SK-N-SH treated with all-trans-retinoic acid at 6 μM for 48 hours (cell line): ENCODE results near the gene APCDD1L.

Experiments used
- TCF4 ChIP-seq: fragments of 250-450 bp; sonication (Bioruptor Pico); IDR thresholded peaks from 2 replicates; pipeline ENCODE4 v1.8.0; 2021; ENCODE audit warnings: mild to moderate bottlenecking, moderate library complexity, borderline replicate concordance
- ZC3H10 ChIP-seq: fragments of 250-450 bp; sonication (Bioruptor Pico); IDR thresholded peaks from 2 replicates; pipeline ENCODE4 v1.5.1; 2021; ENCODE audit warnings: mild to moderate bottlenecking, moderate library complexity

GRCh38 chr20:58482416-58482815, 32.8 kb downstream of the APCDD1L start:
- TF ChIP-seq ZC3H10 (CRISPR knock-in tag), result no peak
- TF ChIP-seq TCF4 (CRISPR knock-in tag), result no peak
